Liver (tissue), 9 donors: ENCODE results near the gene CA11. TPM values are rescaled to one million over a fixed set of nuclear protein-coding genes. Genes with fewer than 3 reads are reported as not detected.
A peak's percentile ranks its signal among the peaks of the same experiment; 100 is the strongest.

ENCODE experiments used
- DNase-seq: peaks from one replicate; pipeline ENCODE4 v3.0.0-alpha.2; 2017; ENCODE audit warnings: low spot score
- H3K27ac ChIP-seq, 2 donors: one replicate each; pipeline ENCODE4 v1.7.0; 2013; ENCODE audit warnings: inconsistent platforms in 2 of 2, low read length in 2 of 2, control low read depth in 1 of 2, low read depth in 1 of 2, mild to moderate bottlenecking in 1 of 2
- H3K27me3 ChIP-seq, 4 donors: one replicate each; pipeline versions ENCODE4 v1.6.1 to v1.7.0; 2013; ENCODE audit warnings: low read length in 3 of 4, inconsistent platforms in 1 of 4, mild to moderate bottlenecking in 1 of 4, moderate library complexity in 1 of 4; ENCODE audit not compliant: control insufficient read depth in 4 of 4, insufficient read depth in 4 of 4
- H3K36me3 ChIP-seq, 4 donors: one replicate each; pipeline versions ENCODE4 v1.6.1 to v1.7.0; 2013; ENCODE audit warnings: low read length in 3 of 4, mild to moderate bottlenecking in 3 of 4, low read depth in 1 of 4, moderate library complexity in 1 of 4; ENCODE audit not compliant: control insufficient read depth in 4 of 4, insufficient read depth in 3 of 4
- H3K4me1 ChIP-seq, 4 donors: one replicate each; pipeline versions ENCODE4 v1.6.1 to v1.7.0; 2013; ENCODE audit warnings: low read length in 3 of 4, mild to moderate bottlenecking in 3 of 4, moderate library complexity in 1 of 4; ENCODE audit not compliant: control insufficient read depth in 4 of 4, insufficient read depth in 4 of 4
- H3K4me3 ChIP-seq, 3 donors: one replicate each; pipeline versions ENCODE4 v1.6.1 to v1.7.0; 2013; ENCODE audit warnings: low read length in 3 of 3, control low read depth in 1 of 3, low read depth in 1 of 3, mild to moderate bottlenecking in 1 of 3
- H3K9ac ChIP-seq, 2 donors: one replicate each; pipeline ENCODE4 v1.7.0; 2013; ENCODE audit warnings: low read length in 2 of 2, mild to moderate bottlenecking in 2 of 2, moderate library complexity in 2 of 2, control low read depth in 1 of 2, low read depth in 1 of 2
- H3K9me3 ChIP-seq, 4 donors: one replicate each; pipeline versions ENCODE4 v1.6.1 to v1.7.0; 2013; ENCODE audit warnings: low read length in 3 of 4; ENCODE audit not compliant: control insufficient read depth in 4 of 4
- CTCF ChIP-seq: fragments of 150-350 bp; IDR thresholded peaks from 2 replicates; pipeline ENCODE4 v1.5.1; 2017; ENCODE audit warnings: improper control_type of control experiment, low read depth, low read length; ENCODE audit not compliant: missing input control
- EGR1 ChIP-seq, 2 donors: IDR thresholded peaks; 2 replicates each; pipeline ENCODE4 v1.6.1; 2016 to 2018; ENCODE audit warnings: antibody characterized with exemption in 2 of 2, low read depth in 2 of 2
- FOXA1 ChIP-seq: IDR thresholded peaks from 2 replicates; pipeline ENCODE4 v1.6.1; 2016; ENCODE audit warnings: antibody characterized with exemption
- FOXA2 ChIP-seq: IDR thresholded peaks from 2 replicates; pipeline ENCODE4 v1.6.1; 2016; ENCODE audit warnings: antibody characterized with exemption
- GABPA ChIP-seq, 2 donors: IDR thresholded peaks in 1 of 2; conservative IDR thresholded peaks in 1 of 2; 2 replicates each; pipeline ENCODE4 v1.6.1; 2016; ENCODE audit warnings: antibody characterized with exemption in 2 of 2, mild to moderate bottlenecking in 1 of 2, moderate library complexity in 1 of 2
- HNF4A ChIP-seq, 2 donors: conservative IDR thresholded peaks; 2 replicates each; pipeline ENCODE4 v1.6.1; 2016; ENCODE audit warnings: antibody characterized with exemption in 2 of 2, mild to moderate bottlenecking in 2 of 2
- HNF4G ChIP-seq: IDR thresholded peaks from 2 replicates; pipeline ENCODE4 v1.6.1; 2016; ENCODE audit warnings: antibody characterized with exemption
- JUND ChIP-seq, 2 donors: IDR thresholded peaks; 2 replicates each; pipeline ENCODE4 v1.6.1; 2016; ENCODE audit warnings: antibody characterized with exemption in 2 of 2
- MAX ChIP-seq: IDR thresholded peaks from 2 replicates; pipeline ENCODE4 v1.6.1; 2016; ENCODE audit warnings: antibody characterized with exemption
- NR2F2 ChIP-seq: IDR thresholded peaks from 2 replicates; pipeline ENCODE4 v1.6.1; 2016; ENCODE audit warnings: antibody characterized with exemption
- RAD21 ChIP-seq, 2 donors: IDR thresholded peaks; 2 replicates each; pipeline ENCODE4 v1.6.1; 2016; ENCODE audit warnings: antibody characterized with exemption in 2 of 2, mild to moderate bottlenecking in 2 of 2
- REST ChIP-seq: IDR thresholded peaks from 2 replicates; pipeline ENCODE4 v1.6.1; 2016; ENCODE audit warnings: antibody characterized with exemption, mild to moderate bottlenecking
- RXRA ChIP-seq, 2 donors: IDR thresholded peaks; 2 replicates each; pipeline ENCODE4 v1.6.1; 2017 to 2018; ENCODE audit warnings: antibody characterized with exemption in 2 of 2, mild to moderate bottlenecking in 1 of 2
- SP1 ChIP-seq: IDR thresholded peaks from 2 replicates; pipeline ENCODE4 v1.6.1; 2018; ENCODE audit warnings: antibody characterized with exemption, mild to moderate bottlenecking
- TAF1 ChIP-seq: conservative IDR thresholded peaks from 2 replicates; pipeline ENCODE4 v1.6.1; 2016; ENCODE audit warnings: antibody characterized with exemption, mild to moderate bottlenecking
- YY1 ChIP-seq: IDR thresholded peaks from 2 replicates; pipeline ENCODE4 v1.6.1; 2016; ENCODE audit warnings: antibody characterized with exemption, mild to moderate bottlenecking
- ZBTB33 ChIP-seq: IDR thresholded peaks from 2 replicates; pipeline ENCODE4 v1.6.1; 2016; ENCODE audit warnings: antibody characterized with exemption
- WGBS: extraction: QIAGEN DNeasy Blood & Tissue Kit; methylation state at CpG from one replicate; pipeline ENCODE4 v1.1.7; 2013; 5-methylcytosine and 5-hydroxymethylcytosine counted together
- polyA plus RNA-seq, 2 donors: library from polyadenylated mRNA; stranded (reverse) in 1 of 2; unstranded in 1 of 2; fragments of 200-250 nt in 1 of 2; fragments of >200 nt in 1 of 2; fragmentation: Nextera tagmentation in 1 of 2; extraction: Ambion mirVana in 1 of 2; gene quantifications; one replicate each; pipeline versions ENCODE4 v1.2.1 to v1.2.3, GENCODE V29; 2013 to 2015
- total RNA-seq, 2 donors: library from RNA; depleted of rRNA; stranded (reverse); fragments of >200 nt; gene quantifications; one replicate each; pipeline ENCODE4 v1.2.3, GENCODE V29; 2014
- TF ChIP-seq, protein P1 (sequence below): IDR thresholded peaks from 2 replicates; pipeline ENCODE4 v1.6.1; 2016; ENCODE audit warnings: antibody characterized with exemption
- donor health status: healthy.
- donor health status: healthy.
- donor health status: healthy.
- donor health status: healthy.
- donor health status: healthy.

The CA11 gene
- total and polyA plus RNA-seq, 4 donors: 0.09 to 1.1 (median 0.34) TPM

GRCh38 chr19:48617146-48617937 lies 28.6 kb downstream of the CA11 start:
- DNase-seq: no peak
- Histone ChIP-seq H3K27ac (no peak overlapping the region), H3K4me3 (peak overlapping the region; percentile 28 to 98 (median 58)), H3K4me1 (peaks cover 8 to 43% (median 28%) of the 10 kb centered on the region in 4 donors), H3K9ac (peak overlapping the region in 1 of 2 donors; percentile 33), H3K36me3 (peaks cover 15 to 27% (median 18%) of the 10 kb centered on the region in 4 donors), H3K27me3 (no peaks in the 10 kb centered on the region), H3K9me3 (no peaks in the 10 kb centered on the region)
- TF ChIP-seq FOXA1 (no peak), NR2F2 (no peak), TAF1 (no peak), FOXA2 (no peak), RAD21 (IDR thresholded peaks at IDR 0.05) (no peak), HNF4A (conservative IDR thresholded peaks at IDR 0.05) (no peak), JUND (IDR thresholded peaks at IDR 0.05) (no peak), GABPA (IDR thresholded peaks at IDR 0.05 in 1 of 2, conservative IDR thresholded peaks at IDR 0.05 in 1 of 2) (no peak)
- 67% methylated on average over 18 of the region's 18 CpGs for whole genome bisulfite sequencing

DNA sequence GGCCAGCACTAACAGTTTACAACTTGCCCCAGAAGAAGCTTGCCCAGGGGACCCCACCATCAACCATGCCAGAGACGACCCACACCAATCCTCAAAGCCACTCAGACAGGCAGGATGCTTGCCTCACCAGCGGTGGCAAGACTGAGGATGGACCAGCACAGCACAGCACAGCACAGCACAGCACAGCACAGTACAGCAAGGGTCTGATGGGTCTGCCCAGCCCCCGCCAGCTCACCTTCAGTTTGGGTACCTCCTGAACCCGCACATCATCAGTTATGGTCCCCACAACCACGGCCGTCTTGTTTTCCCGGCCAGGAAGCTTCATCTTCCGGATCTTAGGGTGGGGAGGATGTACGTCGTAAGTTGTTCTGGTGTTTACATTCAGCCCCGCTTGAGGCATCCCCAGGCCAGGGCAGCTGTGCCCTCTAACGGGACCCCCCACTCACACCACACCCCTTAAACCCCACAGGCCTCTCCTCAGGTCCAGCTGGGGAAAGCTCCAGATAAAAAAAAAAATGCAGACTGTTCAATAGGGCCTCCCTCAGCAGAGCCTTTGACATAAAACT lies 29.4 kb downstream of the CA11 start:
- Histone ChIP-seq H3K4me1 (peaks cover 8 to 41% (median 27%) of the 10 kb centered on the region in 4 donors), H3K27me3 (no peaks in the 10 kb centered on the region), H3K36me3 (peaks cover 15 to 27% (median 18%) of the 10 kb centered on the region in 4 donors), H3K27ac (no peak overlapping the region), H3K9me3 (no peaks in the 10 kb centered on the region), H3K4me3 (no peak overlapping the region), H3K9ac (no peak overlapping the region)
- WGBS: 74% methylated on average over 12 of the region's 12 CpGs
- DNase-seq: no peak
- TF ChIP-seq GABPA (IDR thresholded peaks at IDR 0.05 in 1 of 2, conservative IDR thresholded peaks at IDR 0.05 in 1 of 2) (no peak), TAF1 (no peak), FOXA1 (no peak), MAX (no peak), NR2F2 (no peak), RAD21 (IDR thresholded peaks at IDR 0.05) (no peak), FOXA2 (no peak), ZBTB33 (no peak), CTCF (no peak), HNF4A (conservative IDR thresholded peaks at IDR 0.05) (no peak), YY1 (no peak), HNF4G (no peak), JUND (IDR thresholded peaks at IDR 0.05) (no peak), RXRA (IDR thresholded peaks at IDR 0.05) (no peak), SP1 (no peak), EGR1 (IDR thresholded peaks at IDR 0.05; ENCODE audit: low read depth in 2 of 2) (no peak), REST (no peak)
- TF ChIP-seq, protein P1, sequence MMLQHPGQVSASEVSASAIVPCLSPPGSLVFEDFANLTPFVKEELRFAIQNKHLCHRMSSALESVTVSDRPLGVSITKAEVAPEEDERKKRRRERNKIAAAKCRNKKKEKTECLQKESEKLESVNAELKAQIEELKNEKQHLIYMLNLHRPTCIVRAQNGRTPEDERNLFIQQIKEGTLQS: no peak
